ENCODE measurements around the gene DNAJB5. TPM values are rescaled to one million over a fixed set of nuclear protein-coding genes. Genes with fewer than 3 reads are reported as not detected.

DNAJB5 gene
- total and polyA plus RNA-seq, 9 of the 15 experiments (the other 6 are each of a cell fraction or from before 2014, with no cell fraction given): 0.15 to 7.4 (median 3.7) TPM

DNA sequence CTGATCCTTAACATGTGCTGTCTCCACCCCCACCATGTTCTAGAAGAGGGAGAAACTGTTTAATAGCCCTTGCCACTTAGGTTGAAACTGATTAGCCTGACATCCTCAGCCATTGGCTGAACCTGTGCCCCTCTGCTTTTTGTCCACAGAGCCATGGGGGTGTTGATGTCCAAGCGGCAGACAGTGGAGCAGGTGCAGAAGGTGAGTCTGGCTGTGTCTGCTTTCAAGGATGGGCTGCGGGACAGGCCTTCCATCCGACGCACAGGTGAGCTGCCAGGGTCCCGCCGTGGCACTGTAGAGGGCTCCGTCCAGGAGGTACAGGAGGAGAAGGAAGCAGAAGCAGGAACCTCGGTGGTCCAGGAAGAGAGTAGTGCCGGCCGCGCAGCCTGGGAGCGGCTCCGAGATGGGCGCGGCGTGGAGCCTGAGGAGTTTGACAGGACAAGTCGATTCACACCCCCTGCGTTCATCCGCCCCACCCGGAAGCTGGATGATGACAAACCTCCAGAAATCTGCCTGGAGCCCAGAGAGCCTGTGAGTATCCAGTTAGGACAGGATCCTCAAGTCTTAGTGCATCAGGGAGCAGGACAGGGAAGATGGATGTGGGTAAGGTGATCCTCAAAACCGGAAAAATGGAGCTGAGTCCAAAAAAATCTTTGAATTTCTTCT is 18.3 kb upstream of the DNAJB5 start:
- BruUV-seq (replicated peaks): no TSS peak
- peaks cover 6 to 26% of the 10 kb centered on the region in 2 experiments for H3K27me3 ChIP-seq (ENCODE audit: control insufficient read depth in 2 of 2, insufficient read depth in 2 of 2, low read length in 2 of 2)
- H3K4me3 ChIP-seq: no peak overlapping the region
- DNase-seq (ENCODE audit: extremely low read depth in 1 of 4, low spot score in 3 of 4) (no peak), ATAC-seq (no peak), FAIRE-seq (no peak)
- ChIA-PET CTCF (ENCODE audit: low intra/inter-chr PET ratio) (no interaction called here), POLR2A (interaction anchor here (1.7 kb wide), 1 partner anchor 11 kb away, joined by 4 read pairs; no protein-coding TSS in a partner anchor)
- H4K20me1 ChIP-seq (replicated peaks; ENCODE audit: control insufficient read depth, insufficient read depth, low read length): 0 out of 2 replicates have a peak, but pooled peaks cover 3% of the 10 kb centered on the region
- intact Hi-C loops (cut with micrococcal nuclease): no loop called here
- H3K9me3 ChIP-seq (replicated peaks; ENCODE audit: control insufficient read depth, insufficient read depth, low read depth, low read length): no peaks in the 10 kb centered on the region
- in situ Hi-C loops (cut with MboI): no loop called here
- H3K9ac ChIP-seq (ENCODE audit: insufficient read depth in 1 of 2, low read depth in 2 of 2, low read length in 2 of 2): no peak overlapping the region
- no peaks in the 10 kb centered on the region for H3K36me3 ChIP-seq (ENCODE audit: control insufficient read depth, insufficient read depth, low read length)
- no peaks in the 10 kb centered on the region for H3K9me1 ChIP-seq (ENCODE audit: control insufficient read depth, insufficient read depth, low read length)
- H3K4me1 ChIP-seq (replicated peaks in 1 of 2; ENCODE audit: control insufficient read depth in 2 of 2, insufficient read depth in 2 of 2, low read length in 2 of 2): peaks cover 0 to 3% of the 10 kb centered on the region in 2 experiments; a peak in 1 of 5 replicates
- WGBS (ENCODE audit: insufficient coverage, low coverage, missing lambda C conversion rate): 7% methylated on average over 16 of the region's 21 CpGs
- no peaks in the 10 kb centered on the region for H3K79me2 ChIP-seq (ENCODE audit: control insufficient read depth, insufficient read depth, low read length)
- H2AFZ ChIP-seq (ENCODE audit: low read depth, low read length): no peak overlapping the region
- no peak overlapping the region for H3K4me2 ChIP-seq (ENCODE audit: insufficient read depth, low read length)
- H3K27ac ChIP-seq (ENCODE audit: extremely low read depth, low read depth, low read length): no peak overlapping the region
- TF ChIP-seq, protein P1, sequence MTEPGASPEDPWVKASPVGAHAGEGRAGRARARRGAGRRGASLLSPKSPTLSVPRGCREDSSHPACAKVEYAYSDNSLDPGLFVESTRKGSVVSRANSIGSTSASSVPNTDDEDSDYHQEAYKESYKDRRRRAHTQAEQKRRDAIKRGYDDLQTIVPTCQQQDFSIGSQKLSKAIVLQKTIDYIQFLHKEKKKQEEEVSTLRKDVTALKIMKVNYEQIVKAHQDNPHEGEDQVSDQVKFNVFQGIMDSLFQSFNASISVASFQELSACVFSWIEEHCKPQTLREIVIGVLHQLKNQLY (CRISPR knock-in tag; conservative IDR thresholded peaks at IDR 0.05): no peak
- no peak for TF ChIP-seq ETV5 (CRISPR knock-in tag; IDR thresholded peaks at IDR 0.05; ENCODE audit: low read depth)
- TF ChIP-seq C11orf30 (IDR thresholded peaks at IDR 0.05; ENCODE audit: low read depth): no peak
- TF ChIP-seq, protein P2, sequence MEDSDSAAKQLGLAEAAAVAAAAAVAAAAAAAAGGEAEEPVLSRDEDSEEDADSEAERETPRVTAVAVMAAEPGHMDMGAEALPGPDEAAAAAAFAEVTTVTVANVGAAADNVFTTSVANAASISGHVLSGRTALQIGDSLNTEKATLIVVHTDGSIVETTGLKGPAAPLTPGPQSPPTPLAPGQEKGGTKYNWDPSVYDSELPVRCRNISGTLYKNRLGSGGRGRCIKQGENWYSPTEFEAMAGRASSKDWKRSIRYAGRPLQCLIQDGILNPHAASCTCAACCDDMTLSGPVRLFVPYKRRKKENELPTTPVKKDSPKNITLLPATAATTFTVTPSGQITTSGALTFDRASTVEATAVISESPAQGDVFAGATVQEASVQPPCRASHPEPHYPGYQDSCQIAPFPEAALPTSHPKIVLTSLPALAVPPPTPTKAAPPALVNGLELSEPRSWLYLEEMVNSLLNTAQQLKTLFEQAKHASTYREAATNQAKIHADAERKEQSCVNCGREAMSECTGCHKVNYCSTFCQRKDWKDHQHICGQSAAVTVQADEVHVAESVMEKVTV (CRISPR knock-in tag; IDR thresholded peaks at IDR 0.05): no peak
- TF ChIP-seq ESRRA (IDR thresholded peaks at IDR 0.05; ENCODE audit: borderline replicate concordance, low read depth): no peak
- no peak for TF ChIP-seq NR2C1 (IDR thresholded peaks at IDR 0.05)
- no peak for TF ChIP-seq NR2C1 (tag; IDR thresholded peaks at IDR 0.05)
- TF ChIP-seq TSC22D4 (tag; IDR thresholded peaks at IDR 0.05): no peak
- no peak for TF ChIP-seq TBP (optimal IDR thresholded peaks at IDR 0.05; ENCODE audit: low read depth, low read length)
- TF ChIP-seq, protein P3, sequence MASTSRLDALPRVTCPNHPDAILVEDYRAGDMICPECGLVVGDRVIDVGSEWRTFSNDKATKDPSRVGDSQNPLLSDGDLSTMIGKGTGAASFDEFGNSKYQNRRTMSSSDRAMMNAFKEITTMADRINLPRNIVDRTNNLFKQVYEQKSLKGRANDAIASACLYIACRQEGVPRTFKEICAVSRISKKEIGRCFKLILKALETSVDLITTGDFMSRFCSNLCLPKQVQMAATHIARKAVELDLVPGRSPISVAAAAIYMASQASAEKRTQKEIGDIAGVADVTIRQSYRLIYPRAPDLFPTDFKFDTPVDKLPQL (IDR thresholded peaks at IDR 0.05; ENCODE audit: extremely low read depth, insufficient read length): no peak
- TF ChIP-seq SNIP1 (IDR thresholded peaks at IDR 0.05; ENCODE audit: low read depth): no peak
- TF ChIP-seq POLR2A (conservative IDR thresholded peaks at IDR 0.05): no peak
- TF ChIP-seq, protein P4, sequence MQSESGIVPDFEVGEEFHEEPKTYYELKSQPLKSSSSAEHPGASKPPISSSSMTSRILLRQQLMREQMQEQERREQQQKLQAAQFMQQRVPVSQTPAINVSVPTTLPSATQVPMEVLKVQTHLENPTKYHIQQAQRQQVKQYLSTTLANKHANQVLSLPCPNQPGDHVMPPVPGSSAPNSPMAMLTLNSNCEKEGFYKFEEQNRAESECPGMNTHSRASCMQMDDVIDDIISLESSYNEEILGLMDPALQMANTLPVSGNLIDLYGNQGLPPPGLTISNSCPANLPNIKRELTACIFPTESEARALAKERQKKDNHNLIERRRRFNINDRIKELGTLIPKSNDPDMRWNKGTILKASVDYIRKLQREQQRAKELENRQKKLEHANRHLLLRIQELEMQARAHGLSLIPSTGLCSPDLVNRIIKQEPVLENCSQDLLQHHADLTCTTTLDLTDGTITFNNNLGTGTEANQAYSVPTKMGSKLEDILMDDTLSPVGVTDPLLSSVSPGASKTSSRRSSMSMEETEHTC (IDR thresholded peaks at IDR 0.05): no peak
- no peak for TF ChIP-seq ZNF146 (CRISPR knock-in tag; IDR thresholded peaks at IDR 0.05; ENCODE audit: unreplicated experiment)
